Measurements from ENCODE around the gene FSTL3. TPM values are rescaled to one million over a fixed set of nuclear protein-coding genes. Genes with fewer than 3 reads are reported as not detected.
"Not testable (repeated sequence)": the region's sequence is repeated elsewhere in the genome, so short reads cannot be mapped to it uniquely, and the experiment has no call there.

Gene FSTL3
- total RNA-seq, 1 experiment from 2014 or later: 95.5 TPM

DNA sequence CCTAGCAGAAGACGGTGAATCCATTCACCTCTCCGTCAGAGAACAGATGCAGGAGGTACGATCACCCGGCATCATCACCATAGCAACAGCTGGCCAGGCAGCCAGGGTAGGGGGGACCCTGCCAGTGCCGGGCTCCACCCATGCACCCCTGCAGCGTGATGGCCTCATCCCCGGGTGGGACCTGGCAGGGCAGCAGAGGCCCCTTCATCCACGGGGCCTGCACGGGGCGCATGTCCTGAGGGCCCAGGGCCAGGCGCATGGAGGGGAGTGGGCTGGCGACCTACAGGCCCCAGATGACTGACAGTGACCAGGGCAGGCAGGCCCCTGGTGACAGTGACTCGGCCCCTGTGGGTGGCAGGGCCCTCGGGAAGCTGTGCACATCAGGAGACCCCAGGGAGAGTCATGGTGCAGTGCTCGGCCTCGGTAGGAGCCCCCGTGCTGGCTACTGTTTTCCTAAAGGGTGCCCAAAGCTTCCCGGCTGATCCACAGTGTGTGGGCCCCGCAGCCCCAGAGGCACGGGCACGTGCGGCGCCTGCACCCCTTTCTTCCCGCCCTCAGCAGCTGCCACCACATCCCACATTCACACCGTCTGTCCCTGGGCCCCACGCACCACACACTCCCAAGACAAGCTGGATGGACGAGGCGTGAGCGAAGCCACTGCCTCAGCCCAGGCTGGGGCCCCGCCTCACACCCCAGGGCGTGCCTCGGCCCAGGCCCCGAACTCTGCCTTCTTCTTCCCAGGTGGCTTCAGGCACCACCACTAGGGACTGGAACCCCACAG, 17.9 kb upstream of the FSTL3 start:
- in situ Hi-C loops (cut with HindIII; ENCODE audit: low pct_unique_long_range_greater_than_20kb, low sequenced_read_pairs): no loop called here

DNA sequence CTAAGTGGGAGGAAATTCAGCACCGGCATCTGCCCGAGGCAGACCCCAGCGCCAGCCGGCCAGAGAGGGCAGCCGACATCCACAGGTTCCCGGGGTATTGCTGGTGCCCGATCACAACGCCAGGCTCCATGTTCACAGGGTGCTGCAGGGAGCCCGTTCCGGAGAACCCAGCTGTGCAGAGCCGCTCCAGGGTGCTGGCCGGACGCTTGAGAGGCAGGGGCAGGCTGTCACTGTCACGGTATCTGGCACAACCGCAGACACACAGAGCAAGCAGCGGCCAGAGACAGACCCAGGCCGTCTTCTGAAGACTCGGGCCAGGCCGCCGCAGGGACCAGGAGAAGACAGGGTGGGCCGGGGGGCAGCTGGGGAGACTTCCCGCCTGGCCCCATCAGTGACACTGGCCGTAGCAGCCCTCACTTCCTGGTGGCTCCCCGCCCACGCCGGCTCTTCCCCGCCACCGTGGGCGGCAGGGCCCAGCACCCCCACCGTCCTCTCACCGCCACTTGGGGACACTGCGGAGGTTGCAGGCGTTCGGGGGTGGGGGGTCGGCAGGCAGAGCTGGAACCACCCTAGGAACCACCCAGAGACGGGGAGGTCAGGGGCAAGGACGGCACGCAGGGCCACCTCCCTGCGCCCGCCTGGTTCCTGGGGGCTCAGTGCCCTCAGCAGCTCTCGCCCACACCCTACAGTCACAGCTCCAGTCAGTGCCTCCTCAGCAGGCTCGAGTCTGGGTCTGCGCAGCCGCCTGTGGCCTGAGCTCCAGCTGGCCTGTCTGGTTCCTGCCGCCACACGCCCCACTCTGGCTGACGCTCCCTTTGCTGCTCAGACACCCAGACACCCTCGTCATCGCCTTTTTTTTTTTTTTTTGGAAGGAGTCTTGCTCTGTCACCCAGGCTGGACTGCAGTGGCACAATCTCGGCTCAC, 17.0 kb upstream of the FSTL3 start:
- in situ Hi-C loops (cut with HindIII; ENCODE audit: low pct_unique_long_range_greater_than_20kb, low sequenced_read_pairs): no loop called here
- no peak for DNase-seq (ENCODE audit: low read depth)

More for the DNA sequence above, 17.9 kb upstream of the FSTL3 start:
- DNase-seq (ENCODE audit: low read depth): no peak

DNA sequence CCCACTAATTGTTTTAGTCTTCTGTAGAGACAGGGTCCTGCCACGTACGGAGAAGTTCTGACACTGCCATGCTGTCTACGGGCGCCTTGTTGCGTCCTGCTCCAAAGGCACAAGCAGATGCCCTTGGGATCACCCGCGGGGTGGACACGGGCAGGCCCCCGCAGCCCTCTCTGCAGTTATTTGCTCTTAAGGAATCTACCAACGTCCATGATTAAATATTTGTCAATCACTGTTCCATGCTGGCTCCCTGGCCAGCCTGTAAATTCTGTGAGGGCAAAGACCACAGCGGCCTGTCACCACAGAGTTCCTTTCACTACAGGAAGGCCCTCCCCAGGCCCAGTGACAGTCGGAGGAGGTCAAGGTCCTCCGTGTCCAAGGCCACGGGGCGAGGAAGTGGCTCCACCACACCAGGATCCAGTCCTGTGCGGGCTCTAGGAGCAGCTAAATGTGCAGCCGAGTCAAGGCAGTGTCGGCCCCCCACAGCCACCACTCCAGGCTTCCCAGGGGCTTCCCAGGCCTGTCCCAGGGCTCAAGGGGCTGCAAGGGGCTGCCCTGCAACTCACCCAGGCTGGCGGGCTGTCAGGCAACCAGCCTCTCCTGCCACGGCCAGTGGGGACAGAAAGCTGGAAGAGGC, 15.3 kb upstream of the FSTL3 start:
- no peak for DNase-seq (ENCODE audit: low read depth)
- in situ Hi-C loops (cut with HindIII; ENCODE audit: low pct_unique_long_range_greater_than_20kb, low sequenced_read_pairs): no loop called here

DNA sequence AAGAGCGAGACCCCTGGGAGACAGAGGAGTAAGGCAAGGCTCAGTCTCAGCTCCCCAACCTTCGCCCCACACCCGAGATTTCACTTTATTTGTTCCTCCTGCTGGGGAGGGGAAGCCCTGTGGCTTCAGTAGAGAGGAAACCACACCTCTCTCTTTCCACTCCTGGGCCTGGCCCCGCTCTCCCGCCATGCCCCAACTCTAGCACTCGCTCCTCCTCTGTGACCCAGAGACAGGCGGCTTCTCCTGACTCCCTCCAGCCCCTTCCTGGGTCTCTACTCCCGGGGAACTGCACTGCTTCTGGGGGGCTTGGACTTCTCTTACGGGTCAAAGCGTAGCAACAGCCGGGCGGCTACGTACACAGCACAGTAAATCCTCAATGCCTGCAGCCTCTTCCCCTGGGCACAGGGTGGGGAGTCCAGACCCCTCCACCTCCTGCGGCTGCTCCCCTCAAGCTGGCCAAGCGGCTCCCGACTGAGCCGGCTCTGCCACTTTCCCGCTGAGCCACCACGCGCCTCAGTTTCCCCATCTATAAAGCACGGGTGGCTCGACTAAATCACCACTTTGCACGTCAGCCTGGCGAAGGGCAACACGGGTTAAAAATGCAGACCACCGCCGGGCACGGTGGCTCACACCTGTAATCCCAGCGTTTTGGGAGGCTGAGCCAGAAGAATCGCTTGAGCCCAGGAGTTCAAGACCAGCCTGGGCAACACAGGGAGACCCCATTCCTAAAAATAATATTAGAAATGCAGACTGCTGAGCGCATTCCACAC, 14.6 kb upstream of the FSTL3 start:
- no peak for DNase-seq (ENCODE audit: low read depth)
- in situ Hi-C loops (cut with HindIII; ENCODE audit: low pct_unique_long_range_greater_than_20kb, low sequenced_read_pairs): no loop called here

DNA sequence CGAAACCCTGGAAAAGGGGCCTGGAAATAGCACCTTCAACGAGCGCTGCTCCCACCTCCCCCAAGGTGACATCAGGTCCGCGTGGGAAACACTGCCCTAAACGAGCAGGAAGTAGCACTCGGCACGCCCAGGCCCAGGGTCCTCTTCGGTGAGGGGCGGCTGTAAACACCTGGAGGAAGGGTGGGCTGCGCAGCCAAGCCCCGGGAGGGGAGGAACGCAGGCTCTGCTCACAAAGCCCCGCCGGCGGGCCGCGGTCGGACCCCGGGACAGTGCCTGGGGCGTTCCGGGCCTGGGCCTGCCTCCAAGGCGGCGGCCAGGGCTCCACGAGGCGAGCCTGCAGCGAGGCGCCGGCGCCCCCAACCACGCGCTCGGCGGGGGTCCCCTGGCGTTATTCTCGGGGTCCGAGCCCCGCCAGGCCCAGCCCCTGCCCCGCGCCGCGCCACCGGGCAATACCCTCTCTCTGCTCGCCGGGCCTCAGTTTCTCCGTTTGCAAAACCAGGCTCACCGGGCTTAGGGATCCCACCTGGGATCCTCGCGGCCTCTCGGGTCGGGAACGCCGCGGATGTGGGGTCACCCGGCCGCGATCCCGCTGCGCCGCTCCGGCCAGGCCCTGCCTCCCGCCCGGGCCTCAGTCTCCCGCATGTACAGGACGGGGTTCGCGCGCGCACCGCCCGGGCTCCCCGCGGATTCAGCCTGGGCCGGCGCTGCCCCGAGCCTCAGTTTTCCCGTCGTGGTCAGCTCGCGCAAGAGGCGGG, 13.8 kb upstream of the FSTL3 start:
- in situ Hi-C loops (cut with HindIII; ENCODE audit: low pct_unique_long_range_greater_than_20kb, low sequenced_read_pairs): no loop called here
- peak; percentile 36 for DNase-seq (ENCODE audit: low read depth)

DNA sequence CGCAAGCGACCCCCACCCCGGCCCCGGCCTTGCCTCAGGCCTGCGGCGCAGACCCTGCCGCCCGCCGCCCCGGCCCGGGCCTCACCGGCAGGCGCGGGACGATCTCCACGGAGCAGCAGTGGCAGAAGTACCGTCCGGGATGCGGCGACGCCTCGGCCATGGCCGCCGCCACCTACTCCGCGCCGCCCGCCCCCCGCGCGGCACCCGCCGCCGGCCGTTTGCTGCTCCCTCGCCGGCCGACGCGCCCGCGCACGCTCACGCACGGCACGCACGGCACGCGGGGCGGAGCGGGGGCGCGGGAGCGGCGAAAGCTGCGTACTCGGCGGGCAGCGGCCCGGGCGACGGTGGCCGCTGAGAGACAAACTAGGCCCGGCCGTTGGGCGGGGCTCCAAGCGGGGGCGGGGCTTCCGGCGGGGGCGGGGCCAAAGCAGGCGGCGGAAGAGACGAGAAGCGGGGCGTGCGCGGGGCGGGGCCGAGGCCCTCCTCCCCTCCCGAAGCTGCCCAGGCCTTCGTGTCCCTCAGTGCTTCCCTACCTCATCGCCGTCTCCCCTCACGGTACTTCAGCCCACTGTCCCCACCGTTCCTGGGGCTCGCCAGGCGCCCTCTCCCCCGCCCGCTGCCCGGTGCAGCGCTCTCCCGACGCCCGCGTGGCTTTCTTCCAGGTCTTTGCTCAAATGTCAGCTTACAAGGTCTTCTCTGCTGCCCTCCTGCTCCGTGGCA, 13.1 kb upstream of the FSTL3 start, which contains the start of gene RNF126:
TSS of gene RNF126 (minus strand) at position 253 of the 720 bp plus-strand sequence. CDS start at position 160, 93 bp downstream.
- in situ Hi-C loops (cut with HindIII; ENCODE audit: low pct_unique_long_range_greater_than_20kb, low sequenced_read_pairs): no loop called here

DNA sequence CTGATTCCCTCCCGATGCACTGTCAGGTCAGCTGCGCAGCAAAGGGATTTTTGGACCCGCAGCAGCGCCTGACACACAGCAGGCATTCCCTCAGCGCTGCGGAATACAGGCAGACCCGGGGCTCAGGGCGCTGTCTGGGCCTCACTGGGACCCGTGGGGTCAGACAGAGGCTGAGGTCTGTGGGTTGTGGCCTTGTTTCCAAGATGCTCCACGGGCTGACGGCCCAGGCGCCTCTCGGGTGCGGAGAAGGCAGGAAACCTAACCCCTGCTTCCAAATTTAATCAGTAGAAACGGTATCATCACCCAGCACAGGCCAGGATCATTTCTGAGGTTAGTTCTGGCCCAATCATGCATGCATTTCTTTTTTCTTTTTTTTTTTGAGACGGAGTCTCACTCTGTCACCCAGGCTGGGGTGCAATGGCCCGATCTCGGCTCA, 12.5 kb upstream of the FSTL3 start:
- in situ Hi-C loops (cut with HindIII; ENCODE audit: low pct_unique_long_range_greater_than_20kb, low sequenced_read_pairs): no loop called here
- no peak for DNase-seq (ENCODE audit: low read depth)

More for the DNA sequence above, 13.1 kb upstream of the FSTL3 start, which contains the start of gene RNF126:
- peak; percentile 67 for DNase-seq (ENCODE audit: low read depth)

DNA sequence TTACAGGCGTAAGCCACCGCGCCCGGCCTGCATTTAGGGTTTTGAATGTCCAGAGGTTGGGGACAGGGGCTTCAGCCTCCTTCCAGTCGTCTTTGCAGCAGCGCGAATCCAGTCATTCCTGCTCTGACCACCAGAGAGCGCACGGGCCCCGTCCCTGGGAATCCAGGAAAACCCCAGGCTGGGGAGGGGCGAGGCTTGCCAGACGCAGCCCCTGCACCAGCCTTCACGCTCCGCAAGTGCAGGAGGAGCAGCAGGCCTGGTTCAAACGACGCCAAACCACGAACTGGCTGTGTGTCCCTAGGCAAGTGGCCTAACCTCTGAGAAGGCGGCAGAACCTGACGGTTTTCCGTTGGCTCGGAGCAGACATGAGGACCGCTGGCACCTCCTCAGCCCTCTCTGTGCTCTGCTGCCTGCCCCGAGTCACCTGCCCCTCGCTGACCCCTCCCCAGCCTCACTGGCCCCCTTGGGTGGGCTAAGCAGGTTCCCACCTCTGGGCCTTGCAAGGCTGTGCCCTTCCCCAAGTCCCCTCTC, 11.2 kb upstream of the FSTL3 start:
- in situ Hi-C loops (cut with HindIII; ENCODE audit: low pct_unique_long_range_greater_than_20kb, low sequenced_read_pairs): no loop called here
- peak; percentile 64 for DNase-seq (ENCODE audit: low read depth)

DNA sequence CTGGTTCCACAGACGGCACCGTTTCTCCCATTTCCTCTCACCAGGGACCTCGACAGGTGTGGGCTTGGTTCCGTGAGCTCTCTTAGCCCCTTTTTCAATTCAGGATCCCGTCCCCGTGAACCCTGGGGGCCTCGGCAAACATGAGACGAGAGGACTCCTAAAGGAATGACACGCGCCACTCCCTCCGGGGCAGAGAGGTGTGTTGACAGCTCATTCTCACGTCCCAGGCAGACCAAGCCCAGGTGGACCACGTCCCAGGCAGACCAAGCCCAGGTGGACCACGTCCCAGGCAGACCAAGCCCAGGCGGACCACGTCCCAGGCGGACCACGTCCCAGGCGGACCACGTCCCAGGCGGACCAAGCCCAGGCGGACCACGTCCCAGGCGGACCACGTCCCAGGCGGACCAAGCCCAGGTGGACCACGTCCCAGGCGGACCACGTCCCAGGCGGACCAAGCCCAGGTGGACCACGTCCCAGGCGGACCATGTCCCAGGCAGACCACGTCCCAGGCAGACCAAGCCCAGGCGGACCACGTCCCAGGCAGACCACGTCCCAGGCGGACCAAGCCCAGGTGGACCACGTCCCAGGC, 9.1 kb upstream of the FSTL3 start:
- DNase-seq (ENCODE audit: low read depth); in situ Hi-C loops (cut with HindIII; ENCODE audit: low pct_unique_long_range_greater_than_20kb, low sequenced_read_pairs): not testable (repeated sequence)

DNA sequence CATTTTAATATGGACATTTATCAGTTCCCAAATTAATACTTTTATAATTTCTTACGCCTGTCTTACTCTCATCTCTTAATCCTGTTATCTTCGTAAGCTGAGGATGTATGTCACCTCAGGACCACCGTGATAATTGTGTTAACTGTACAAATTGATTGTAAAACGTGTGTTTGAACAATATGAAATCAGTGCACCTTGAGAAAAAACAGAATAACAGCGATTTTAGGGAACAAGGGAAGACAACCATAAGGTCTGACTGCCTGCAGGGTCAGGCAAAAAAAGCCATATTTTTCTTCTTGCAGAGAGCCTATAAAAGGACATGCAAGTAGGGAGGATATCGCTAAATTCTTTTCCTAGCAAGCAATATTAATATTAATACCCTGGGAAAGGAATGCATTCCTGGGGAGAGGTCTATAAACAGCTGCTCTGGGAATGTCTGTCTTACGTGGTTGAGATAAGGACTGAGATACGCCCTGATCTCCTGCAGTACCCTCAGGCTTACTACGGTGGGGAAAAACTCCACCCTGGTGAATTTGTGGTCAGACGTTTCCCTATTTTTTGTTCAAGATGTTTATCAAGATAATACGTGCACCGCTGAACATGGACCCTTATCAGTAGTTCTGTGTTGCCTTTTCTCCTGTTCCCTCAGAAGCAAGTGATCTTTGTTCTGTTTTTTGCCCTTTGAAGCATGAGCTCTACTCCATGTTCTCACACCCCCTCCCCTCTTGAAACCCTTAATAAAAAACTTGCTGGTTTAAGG, 7.3 kb upstream of the FSTL3 start:
- in situ Hi-C loops (cut with HindIII; ENCODE audit: low pct_unique_long_range_greater_than_20kb, low sequenced_read_pairs); DNase-seq (ENCODE audit: low read depth): not testable (repeated sequence)

DNA sequence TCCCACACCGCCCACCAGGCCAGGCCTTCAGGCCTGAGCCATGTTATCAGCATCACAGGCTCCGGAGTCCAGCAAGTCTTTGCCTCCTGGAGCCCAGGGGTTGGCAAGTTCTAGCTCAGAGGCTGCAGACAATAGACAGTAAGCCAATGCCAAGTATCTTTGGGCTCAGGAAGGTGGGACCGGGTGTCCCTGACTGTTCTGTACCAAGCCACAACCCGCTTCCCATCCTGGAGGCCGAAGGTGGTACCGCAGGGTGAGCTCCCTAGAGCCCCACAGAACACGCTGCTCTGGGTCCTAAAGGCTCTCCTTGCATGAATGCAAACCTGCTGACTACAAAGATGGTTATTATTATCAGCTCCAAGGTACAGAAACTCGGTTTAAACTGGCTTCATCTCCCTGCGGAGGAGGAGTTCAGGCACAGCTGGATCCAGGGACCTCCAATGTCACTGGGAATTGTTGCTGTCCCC, 5.5 kb upstream of the FSTL3 start:
- in situ Hi-C loops (cut with HindIII; ENCODE audit: low pct_unique_long_range_greater_than_20kb, low sequenced_read_pairs): no loop called here
- DNase-seq (ENCODE audit: low read depth): no peak

DNA sequence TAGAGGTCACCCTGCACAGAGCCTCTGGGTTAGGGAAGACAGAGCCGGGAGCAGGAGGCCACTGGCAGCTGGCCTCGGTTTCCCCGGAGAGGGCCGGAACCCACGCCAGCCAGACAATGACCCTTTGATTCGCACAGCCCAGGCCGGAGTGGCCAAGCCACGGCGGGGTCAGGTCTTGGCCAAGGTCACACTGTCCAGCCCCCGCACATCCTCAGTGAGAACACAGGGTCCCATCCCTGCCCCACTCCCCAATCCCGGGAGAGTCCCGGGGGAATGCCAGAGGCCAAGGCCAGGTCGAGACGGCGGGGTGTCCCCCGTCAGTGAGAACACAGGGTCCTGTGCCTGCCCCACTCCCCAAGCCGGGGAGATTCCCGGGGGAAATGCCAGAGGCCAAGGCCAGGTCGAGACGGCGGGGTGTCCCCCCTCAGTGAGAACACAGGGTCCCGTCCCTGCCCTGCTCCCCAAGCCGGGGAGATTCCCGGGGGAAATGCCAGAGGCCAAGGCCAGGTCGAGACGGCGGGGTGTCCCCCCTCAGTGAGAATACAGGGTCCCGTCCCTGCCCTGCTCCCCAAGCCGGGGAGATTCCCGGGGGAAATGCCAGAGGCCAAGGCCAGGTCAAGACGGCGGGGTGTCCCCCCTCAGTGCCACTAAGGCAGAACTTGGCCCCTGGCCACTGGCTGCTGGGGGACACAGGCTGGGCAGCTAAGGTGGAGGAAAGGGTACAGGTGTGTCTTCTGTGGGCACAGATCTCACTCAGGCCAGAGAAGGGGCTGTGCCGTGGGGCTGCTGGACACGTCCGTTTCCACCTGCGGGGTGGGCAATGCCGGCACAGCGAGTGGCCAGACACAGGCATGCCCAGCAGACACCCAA, 1.7 kb upstream of the FSTL3 start:
- in situ Hi-C loops (cut with HindIII; ENCODE audit: low pct_unique_long_range_greater_than_20kb, low sequenced_read_pairs): no loop called here
- no peak for DNase-seq (ENCODE audit: low read depth)

DNA sequence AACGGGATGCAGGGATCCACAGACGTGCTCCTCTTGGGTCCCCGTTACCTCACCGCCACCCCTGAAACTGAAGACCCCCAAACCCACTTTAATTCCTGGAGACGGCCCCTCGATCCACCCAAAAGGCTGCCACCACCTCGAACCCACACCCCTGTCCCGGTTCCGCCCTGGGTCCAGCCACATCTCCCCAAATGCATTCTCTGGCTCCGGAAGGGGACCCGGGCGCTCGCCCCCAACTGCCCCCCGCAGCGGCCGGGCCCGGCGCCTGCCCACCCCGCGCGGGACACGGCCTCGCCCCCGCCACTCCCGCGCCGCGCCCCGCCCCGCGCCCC, 219 bp upstream of the FSTL3 start:
- DNase-seq (ENCODE audit: low read depth): no peak
- in situ Hi-C loops (cut with HindIII; ENCODE audit: low pct_unique_long_range_greater_than_20kb, low sequenced_read_pairs): no loop called here

DNA sequence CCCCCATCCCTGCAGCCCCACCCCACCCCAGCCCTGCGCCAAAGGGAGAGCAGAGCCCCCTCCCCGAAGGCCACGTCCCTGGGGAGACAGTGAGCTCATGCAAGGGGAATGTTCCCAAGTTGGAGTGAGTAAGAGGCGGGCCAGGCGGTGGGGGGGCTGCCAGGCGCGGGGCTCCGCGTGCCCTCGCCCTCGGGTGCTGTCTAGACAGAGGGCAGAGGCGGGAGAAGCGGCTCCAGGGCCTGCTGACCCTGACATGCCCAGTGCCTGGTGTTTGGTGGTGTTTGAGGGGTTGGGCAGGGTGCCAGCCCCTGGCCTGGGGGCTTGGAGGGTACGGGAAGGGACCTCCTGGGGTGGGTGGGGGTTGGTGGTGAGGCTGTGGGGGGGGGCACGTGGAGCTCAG, 1.0 kb downstream of the FSTL3 start:
- in situ Hi-C loops (cut with HindIII; ENCODE audit: low pct_unique_long_range_greater_than_20kb, low sequenced_read_pairs): no loop called here

More for the DNA sequence above, 1.0 kb downstream of the FSTL3 start:
- peak; percentile 74 for DNase-seq (ENCODE audit: low read depth)
